Lung (tissue), 12 donors: ENCODE data around the gene AP2A2. TPM values are rescaled to one million over a fixed set of nuclear protein-coding genes. Genes with fewer than 3 reads are reported as not detected.

Experiments used
- ATAC-seq: fragments of 200-7000 bp; cut with Tn5 transposase; one replicate; pipeline ENCODE4 v1.9.1; 2020; ENCODE audit warnings: moderate number of reproducible peaks; ENCODE audit not compliant: insufficient read depth, low FRiP score
- DNase-seq, 3 donors: peaks; one replicate each; pipeline ENCODE4 v3.0.0-alpha.2; 2013 to 2017
- H3K27ac ChIP-seq, 2 donors: one replicate each; pipeline ENCODE4 v1.5.1; 2013; ENCODE audit warnings: mild to moderate bottlenecking in 2 of 2, moderate library complexity in 2 of 2, control low read depth in 1 of 2, inconsistent platforms in 1 of 2, low read depth in 1 of 2, low read length in 1 of 2
- H3K27me3 ChIP-seq, 3 donors: one replicate each; pipeline ENCODE4 v1.5.1; 2013; ENCODE audit warnings: low read length in 2 of 3; ENCODE audit not compliant: control insufficient read depth in 3 of 3, insufficient read depth in 3 of 3
- H3K36me3 ChIP-seq, 4 donors: one replicate each; pipeline ENCODE4 v1.5.1; 2013; ENCODE audit warnings: low read length in 4 of 4, mild to moderate bottlenecking in 1 of 4, moderate library complexity in 1 of 4; ENCODE audit not compliant: control insufficient read depth in 4 of 4, insufficient read depth in 4 of 4
- H3K4me1 ChIP-seq, 5 donors: one replicate each; pipeline ENCODE4 v1.5.1; 2013; ENCODE audit warnings: low read length in 5 of 5, mild to moderate bottlenecking in 2 of 5, moderate library complexity in 1 of 5; ENCODE audit not compliant: control insufficient read depth in 5 of 5, insufficient read depth in 5 of 5
- H3K4me3 ChIP-seq: one replicate; pipeline ENCODE4 v1.5.1; 2013; ENCODE audit warnings: mild to moderate bottlenecking, control low read depth, moderate library complexity
- H3K9ac ChIP-seq, 2 donors: one replicate each; pipeline ENCODE4 v1.5.1; 2013; ENCODE audit warnings: low read length in 2 of 2, control low read depth in 1 of 2; ENCODE audit not compliant: insufficient read depth in 1 of 2
- H3K9me3 ChIP-seq, 4 donors: one replicate each; pipeline ENCODE4 v1.5.1; 2013; ENCODE audit warnings: low read length in 3 of 4, mild to moderate bottlenecking in 1 of 4, moderate library complexity in 1 of 4; ENCODE audit not compliant: control insufficient read depth in 4 of 4, insufficient read depth in 3 of 4
- CTCF ChIP-seq: IDR thresholded peaks from 2 replicates; pipeline ENCODE4 v1.5.1; 2012; ENCODE audit warnings: mild to moderate bottlenecking; ENCODE audit errors: control extremely low read depth, extremely low read depth
- WGBS, 2 donors: extraction: QIAGEN DNeasy Blood & Tissue Kit; methylation state at CpG; one replicate each; pipeline ENCODE4 v1.1.7; 2013; 5-methylcytosine and 5-hydroxymethylcytosine counted together
- polyA plus RNA-seq, 2 donors: library from polyadenylated mRNA; stranded (reverse); fragments of 200-250 nt; gene quantifications; one replicate each; pipeline ENCODE4 v1.2.1, GENCODE V29; 2013
- total RNA-seq, 2 donors: library from RNA; depleted of rRNA in 1 of 2; stranded (reverse); fragments of >200 nt in 1 of 2; gene quantifications; one replicate each; pipeline ENCODE4 v1.2.1, GENCODE V29; 2014 to 2021
- donor health status: control.
- donor health status: control.
- donor health status: Bipolar disorder and iron deficiency.
- donor health status: healthy.
- donor health status: DM: yes; HTN: yes; CAD: no.

AP2A2 gene
- total and polyA plus RNA-seq, 4 donors: 33.8 to 93.2 (median 54.4) TPM

GRCh38 chr11:924406-925157 lies 1.1 kb upstream of the AP2A2 start:
- DNase-seq (peak in 2 of 3 donors; percentile 21 to 22), ATAC-seq (no peak)
- no peak for TF ChIP-seq CTCF
- H3K4me3 ChIP-seq: no peak overlapping the region
- peak overlapping the region in 1 of 2 donors; percentile 85 for H3K27ac ChIP-seq
- H3K9ac ChIP-seq: no peak overlapping the region
- H3K9me3 ChIP-seq: no peaks in the 10 kb centered on the region
- WGBS, 2 donors: 72 to 82% methylated on average over 18 of the region's 18 CpGs
- peaks cover 0 to 23% (median 8%) of the 10 kb centered on the region in 5 donors for H3K4me1 ChIP-seq
- H3K36me3 ChIP-seq: peaks cover 0 to 3% (median 1%) of the 10 kb centered on the region in 4 donors
- no peaks in the 10 kb centered on the region for H3K27me3 ChIP-seq

DNA sequence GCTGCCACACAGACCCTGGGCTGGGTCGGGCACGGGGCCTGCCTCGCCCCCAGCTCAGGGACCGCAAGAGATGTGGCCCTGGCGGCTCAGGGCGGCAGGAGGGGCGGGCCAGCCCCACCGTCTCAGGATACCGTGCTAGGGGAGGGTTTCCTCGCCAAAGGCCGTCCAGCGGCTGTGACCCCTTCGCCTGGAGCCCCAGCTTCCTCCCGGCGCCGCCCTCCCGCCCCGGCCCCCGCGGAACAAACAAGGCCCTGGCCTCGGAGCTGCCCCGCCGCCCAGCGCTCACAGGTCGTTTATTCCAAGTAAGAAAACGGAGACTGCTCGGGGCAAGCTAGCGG lies 543 bp upstream of the AP2A2 start:
- no peak for ATAC-seq
- Histone ChIP-seq H3K9ac (no peak overlapping the region), H3K9me3 (no peaks in the 10 kb centered on the region), H3K4me3 (peak overlapping the region; percentile 37), H3K4me1 (peaks cover 0 to 27% (median 8%) of the 10 kb centered on the region in 5 donors), H3K27ac (peak overlapping the region; percentile 47 to 85), H3K36me3 (peaks cover 0 to 3% (median 1%) of the 10 kb centered on the region in 4 donors), H3K27me3 (no peaks in the 10 kb centered on the region)
- DNase-seq: peak in 2 of 3 donors; percentile 15 to 34
- TF ChIP-seq CTCF: no peak
- WGBS, 2 donors: 32 to 48% methylated on average over 21 to 28 of the region's 28 CpGs

- 6 to 8% methylated on average over 22 to 26 of the region's 26 CpGs for WGBS, 2 donors
- ATAC-seq (no peak), DNase-seq (peak; percentile 53 to 71 (median 60))
- Histone ChIP-seq H3K36me3 (peaks cover 0 to 3% (median 1%) of the 10 kb centered on the region in 4 donors), H3K9ac (peak overlapping the region; percentile 56 to 92), H3K27ac (peak overlapping the region; percentile 58 to 80), H3K4me3 (peak overlapping the region; percentile 74), H3K27me3 (no peaks in the 10 kb centered on the region), H3K9me3 (no peaks in the 10 kb centered on the region), H3K4me1 (peaks cover 3 to 27% (median 12%) of the 10 kb centered on the region in 5 donors)
- TF ChIP-seq CTCF: no peak
These were observed 759 bp downstream of the AP2A2 start for GRCh38 chr11:926341-926916.
